ENCODE measurements around the gene SLC1A3.

DNA sequence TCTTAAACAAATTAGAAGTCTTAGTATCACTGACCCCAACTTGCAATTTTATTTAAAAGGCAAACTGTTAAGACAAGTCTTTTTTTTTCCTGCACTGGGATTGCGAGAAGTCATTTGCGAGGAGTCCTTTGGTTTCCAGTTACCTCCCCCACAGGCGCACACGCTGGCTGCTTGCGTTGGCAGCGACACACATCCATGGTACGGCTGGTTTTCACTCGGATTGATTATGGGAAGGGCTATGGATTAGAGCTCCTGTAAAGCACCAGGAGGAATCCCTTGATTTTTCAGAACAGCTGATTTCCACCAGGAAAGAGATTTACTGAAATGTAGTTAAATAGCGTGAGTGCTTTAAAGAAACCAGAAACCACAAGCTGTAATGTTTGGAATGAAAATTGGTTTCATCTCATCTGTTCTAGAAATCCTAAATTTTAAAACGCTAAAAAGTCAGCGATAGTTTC, 737 bp downstream of the SLC1A3 start:
- no peak for TF ChIP-seq SIN3A (IDR thresholded peaks at IDR 0.05; ENCODE audit: borderline replicate concordance, insufficient read depth, low read length)
- no peak for TF ChIP-seq POLR2AphosphoS5 (IDR thresholded peaks at IDR 0.05; ENCODE audit: low read depth, low read length)
- TF ChIP-seq, protein P1, sequence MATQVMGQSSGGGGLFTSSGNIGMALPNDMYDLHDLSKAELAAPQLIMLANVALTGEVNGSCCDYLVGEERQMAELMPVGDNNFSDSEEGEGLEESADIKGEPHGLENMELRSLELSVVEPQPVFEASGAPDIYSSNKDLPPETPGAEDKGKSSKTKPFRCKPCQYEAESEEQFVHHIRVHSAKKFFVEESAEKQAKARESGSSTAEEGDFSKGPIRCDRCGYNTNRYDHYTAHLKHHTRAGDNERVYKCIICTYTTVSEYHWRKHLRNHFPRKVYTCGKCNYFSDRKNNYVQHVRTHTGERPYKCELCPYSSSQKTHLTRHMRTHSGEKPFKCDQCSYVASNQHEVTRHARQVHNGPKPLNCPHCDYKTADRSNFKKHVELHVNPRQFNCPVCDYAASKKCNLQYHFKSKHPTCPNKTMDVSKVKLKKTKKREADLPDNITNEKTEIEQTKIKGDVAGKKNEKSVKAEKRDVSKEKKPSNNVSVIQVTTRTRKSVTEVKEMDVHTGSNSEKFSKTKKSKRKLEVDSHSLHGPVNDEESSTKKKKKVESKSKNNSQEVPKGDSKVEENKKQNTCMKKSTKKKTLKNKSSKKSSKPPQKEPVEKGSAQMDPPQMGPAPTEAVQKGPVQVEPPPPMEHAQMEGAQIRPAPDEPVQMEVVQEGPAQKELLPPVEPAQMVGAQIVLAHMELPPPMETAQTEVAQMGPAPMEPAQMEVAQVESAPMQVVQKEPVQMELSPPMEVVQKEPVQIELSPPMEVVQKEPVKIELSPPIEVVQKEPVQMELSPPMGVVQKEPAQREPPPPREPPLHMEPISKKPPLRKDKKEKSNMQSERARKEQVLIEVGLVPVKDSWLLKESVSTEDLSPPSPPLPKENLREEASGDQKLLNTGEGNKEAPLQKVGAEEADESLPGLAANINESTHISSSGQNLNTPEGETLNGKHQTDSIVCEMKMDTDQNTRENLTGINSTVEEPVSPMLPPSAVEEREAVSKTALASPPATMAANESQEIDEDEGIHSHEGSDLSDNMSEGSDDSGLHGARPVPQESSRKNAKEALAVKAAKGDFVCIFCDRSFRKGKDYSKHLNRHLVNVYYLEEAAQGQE (IDR thresholded peaks at IDR 0.05; ENCODE audit: insufficient read depth in 1 of 2, low read depth in 2 of 2, low read length in 2 of 2) = no peak
- no peak for TF ChIP-seq TAF1 (IDR thresholded peaks at IDR 0.05; ENCODE audit: borderline replicate concordance, insufficient read depth, low read length)

Data from PFSK-1 (cell line).